ENCODE data around the gene LCNL1. TPM values are rescaled to one million over a fixed set of nuclear protein-coding genes. Genes with fewer than 3 reads are reported as not detected.

Gene LCNL1
- total RNA-seq, 1 donor from 2014 or later: not detected

DNA sequence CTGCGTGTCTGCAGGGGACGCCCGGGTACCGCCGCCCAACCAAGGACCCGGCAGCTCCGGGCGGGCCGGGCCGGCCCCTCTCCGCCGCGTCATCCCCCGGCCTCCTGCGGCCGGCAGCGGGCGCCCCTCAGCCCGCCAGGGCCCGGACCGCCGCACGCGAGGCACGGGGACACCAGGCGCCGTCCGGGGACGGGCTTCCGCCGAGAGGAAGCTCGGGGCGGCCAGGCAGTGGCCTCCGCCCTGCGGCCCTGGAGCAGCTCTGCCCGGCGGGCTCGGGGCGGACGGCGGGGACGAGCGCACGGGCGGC is 38.6 kb upstream of the LCNL1 start:
- Mint-ChIP-seq H3K9me3 (ENCODE audit: unreplicated experiment) (no peaks in the 10 kb centered on the region), H3K36me3 (ENCODE audit: low read depth, unreplicated experiment) (peaks cover 4% of the 10 kb centered on the region), H3K4me1 (ENCODE audit: unreplicated experiment) (no peaks in the 10 kb centered on the region), H3K27ac (ENCODE audit: unreplicated experiment) (no peak overlapping the region), H3K4me3 (ENCODE audit: unreplicated experiment) (no peak overlapping the region), H3K27me3 (ENCODE audit: unreplicated experiment) (peaks cover 6% of the 10 kb centered on the region)
- no peak for DNase-seq (ENCODE audit: low spot score)
- TF ChIP-seq, protein P1, sequence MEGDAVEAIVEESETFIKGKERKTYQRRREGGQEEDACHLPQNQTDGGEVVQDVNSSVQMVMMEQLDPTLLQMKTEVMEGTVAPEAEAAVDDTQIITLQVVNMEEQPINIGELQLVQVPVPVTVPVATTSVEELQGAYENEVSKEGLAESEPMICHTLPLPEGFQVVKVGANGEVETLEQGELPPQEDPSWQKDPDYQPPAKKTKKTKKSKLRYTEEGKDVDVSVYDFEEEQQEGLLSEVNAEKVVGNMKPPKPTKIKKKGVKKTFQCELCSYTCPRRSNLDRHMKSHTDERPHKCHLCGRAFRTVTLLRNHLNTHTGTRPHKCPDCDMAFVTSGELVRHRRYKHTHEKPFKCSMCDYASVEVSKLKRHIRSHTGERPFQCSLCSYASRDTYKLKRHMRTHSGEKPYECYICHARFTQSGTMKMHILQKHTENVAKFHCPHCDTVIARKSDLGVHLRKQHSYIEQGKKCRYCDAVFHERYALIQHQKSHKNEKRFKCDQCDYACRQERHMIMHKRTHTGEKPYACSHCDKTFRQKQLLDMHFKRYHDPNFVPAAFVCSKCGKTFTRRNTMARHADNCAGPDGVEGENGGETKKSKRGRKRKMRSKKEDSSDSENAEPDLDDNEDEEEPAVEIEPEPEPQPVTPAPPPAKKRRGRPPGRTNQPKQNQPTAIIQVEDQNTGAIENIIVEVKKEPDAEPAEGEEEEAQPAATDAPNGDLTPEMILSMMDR (IDR thresholded peaks at IDR 0.05; ENCODE audit: unreplicated experiment): no peak

DNA sequence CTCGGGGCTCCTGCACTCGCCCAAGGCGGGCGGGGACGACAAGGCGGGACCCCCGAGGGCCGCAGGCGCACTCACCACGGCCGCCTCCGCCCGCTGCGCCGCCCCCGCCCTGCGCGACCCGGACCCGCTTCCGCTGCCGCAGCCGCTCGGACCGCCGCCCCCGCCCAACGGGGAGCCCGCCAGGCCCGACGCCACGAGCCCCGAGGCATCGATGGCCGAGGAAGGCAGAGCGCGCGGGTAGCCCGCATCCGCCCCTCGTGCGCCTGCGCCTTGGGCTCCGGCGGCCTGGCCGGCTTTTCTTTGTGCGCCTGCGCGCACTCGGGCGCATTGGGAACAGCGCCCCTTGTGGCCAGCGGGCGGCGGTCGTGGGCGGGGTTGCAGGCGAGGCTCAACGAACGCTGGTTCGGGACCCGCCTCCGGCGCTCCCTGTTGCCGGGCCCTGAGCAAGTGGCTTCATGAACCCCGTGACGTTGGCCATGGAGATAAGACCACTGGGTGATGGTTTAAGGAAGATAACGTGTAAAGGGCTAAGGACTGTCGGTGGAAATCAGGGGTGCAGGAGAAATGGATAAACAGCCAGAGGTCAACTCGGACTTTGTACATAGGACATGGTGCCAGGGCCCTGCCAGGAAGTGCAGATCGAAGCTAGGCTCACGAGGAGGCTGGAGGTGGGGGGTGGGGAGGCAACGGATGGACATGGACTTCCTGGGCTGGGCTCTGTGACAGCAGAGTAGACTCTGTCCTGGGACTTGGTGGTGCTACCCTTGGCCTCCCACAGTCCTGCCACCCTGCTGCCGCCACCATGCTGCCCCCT is 38.1 kb upstream of the LCNL1 start, which contains the start of the genes C8G and FBXW5:
C8G (plus strand) TSS at position 725 of the 814 bp plus-strand sequence; CDS start at position 803, 78 bp downstream.
FBXW5 (minus strand) TSS at position 220 of the 814 bp plus-strand sequence. CDS start 655 bp downstream, outside the sequence.
- Mint-ChIP-seq H3K27me3 (ENCODE audit: unreplicated experiment) (peaks cover 6% of the 10 kb centered on the region), H3K4me3 (ENCODE audit: unreplicated experiment) (peak within 1 kb of the TSS; percentile 88), H3K9me3 (ENCODE audit: unreplicated experiment) (no peaks in the 10 kb centered on the region), H3K4me1 (ENCODE audit: unreplicated experiment) (no peaks in the 10 kb centered on the region), H3K36me3 (ENCODE audit: low read depth, unreplicated experiment) (peaks cover 3% of the 10 kb centered on the region), H3K27ac (ENCODE audit: unreplicated experiment) (no peak within 1 kb of the TSS)
- DNase-seq (ENCODE audit: low spot score): peak; percentile 97
- TF ChIP-seq, protein P1 (IDR thresholded peaks at IDR 0.05; ENCODE audit: unreplicated experiment): peak; percentile 99

DNA sequence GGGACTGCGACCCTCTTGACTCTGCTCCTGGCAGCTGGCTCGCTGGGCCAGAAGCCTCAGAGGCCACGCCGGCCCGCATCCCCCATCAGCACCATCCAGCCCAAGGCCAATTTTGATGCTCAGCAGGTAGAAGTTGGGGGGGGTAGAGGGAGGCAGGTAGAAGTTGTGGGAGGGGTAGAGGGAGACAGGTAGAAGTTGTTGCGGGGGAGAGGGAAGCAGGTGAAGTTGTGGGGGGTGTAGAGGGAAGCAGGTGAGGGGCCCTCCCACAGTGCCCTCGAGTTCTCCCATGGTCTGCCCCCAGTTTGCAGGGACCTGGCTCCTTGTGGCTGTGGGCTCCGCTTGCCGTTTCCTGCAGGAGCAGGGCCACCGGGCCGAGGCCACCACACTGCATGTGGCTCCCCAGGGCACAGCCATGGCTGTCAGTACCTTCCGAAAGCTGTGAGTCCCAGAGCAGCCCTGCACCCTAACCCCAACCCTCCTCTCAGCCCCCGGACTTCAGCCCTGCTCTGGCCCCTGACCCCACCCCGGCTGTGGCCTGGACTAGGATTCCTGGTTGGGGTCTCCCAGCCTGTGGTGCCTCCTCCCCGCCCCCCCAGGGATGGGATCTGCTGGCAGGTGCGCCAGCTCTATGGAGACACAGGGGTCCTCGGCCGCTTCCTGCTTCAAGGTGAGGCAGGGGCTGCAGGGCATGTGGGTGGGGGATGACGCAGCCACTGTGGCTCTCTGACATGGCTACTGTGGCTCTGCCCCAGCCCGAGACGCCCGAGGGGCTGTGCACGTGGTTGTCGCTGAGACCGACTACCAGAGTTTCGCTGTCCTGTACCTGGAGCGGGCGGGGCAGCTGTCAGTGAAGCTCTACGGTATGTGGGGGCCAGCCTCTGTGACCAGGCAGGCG is 37.2 kb upstream of the LCNL1 start:
- peak overlapping the region; percentile 88 for H3K4me3 Mint-ChIP-seq (ENCODE audit: unreplicated experiment)
- H3K27me3 Mint-ChIP-seq (ENCODE audit: unreplicated experiment): peaks cover 6% of the 10 kb centered on the region

DNA sequence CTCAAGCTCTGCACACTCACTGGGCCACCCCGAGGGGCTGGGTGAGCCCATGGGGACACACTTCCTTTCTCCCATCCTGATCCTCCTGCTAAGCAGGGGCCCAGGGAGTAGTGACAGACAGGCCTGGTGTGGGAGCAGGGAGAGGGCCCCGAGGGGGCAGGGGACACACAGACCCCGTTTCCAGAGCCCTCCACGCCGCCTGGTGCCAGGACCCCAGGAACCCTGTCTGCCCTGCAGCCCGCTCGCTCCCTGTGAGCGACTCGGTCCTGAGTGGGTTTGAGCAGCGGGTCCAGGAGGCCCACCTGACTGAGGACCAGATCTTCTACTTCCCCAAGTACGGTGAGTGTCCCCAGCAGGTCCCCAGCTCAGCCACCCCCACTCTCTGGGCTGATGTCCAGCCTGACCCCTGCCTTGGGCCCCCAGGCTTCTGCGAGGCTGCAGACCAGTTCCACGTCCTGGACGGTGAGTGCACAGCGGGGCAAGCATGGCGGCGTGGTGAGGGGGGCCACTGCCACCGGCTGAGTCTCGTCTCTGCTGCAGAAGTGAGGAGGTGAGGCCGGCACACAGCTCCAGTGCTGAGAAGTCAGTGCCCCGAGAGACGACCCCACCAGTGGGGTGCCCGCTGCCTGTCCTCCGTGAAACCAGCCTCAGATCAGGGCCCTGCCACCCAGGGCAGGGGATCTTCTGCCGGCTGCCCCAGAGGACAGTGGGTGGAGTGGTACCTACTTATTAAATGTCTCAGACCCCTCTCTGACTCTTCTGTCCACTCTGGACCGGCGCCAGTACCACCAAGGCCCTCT is 36.4 kb upstream of the LCNL1 start:
- TF ChIP-seq, protein P1 (IDR thresholded peaks at IDR 0.05; ENCODE audit: unreplicated experiment): no peak
- Mint-ChIP-seq H3K36me3 (ENCODE audit: low read depth, unreplicated experiment) (peaks cover 3% of the 10 kb centered on the region), H3K9me3 (ENCODE audit: unreplicated experiment) (no peaks in the 10 kb centered on the region), H3K4me1 (ENCODE audit: unreplicated experiment) (no peaks in the 10 kb centered on the region), H3K27me3 (ENCODE audit: unreplicated experiment) (peaks cover 6% of the 10 kb centered on the region), H3K4me3 (ENCODE audit: unreplicated experiment) (no peak overlapping the region), H3K27ac (ENCODE audit: unreplicated experiment) (no peak overlapping the region)
- DNase-seq (ENCODE audit: low spot score): no peak

More for the DNA sequence above, 37.2 kb upstream of the LCNL1 start:
- TF ChIP-seq, protein P1 (IDR thresholded peaks at IDR 0.05; ENCODE audit: unreplicated experiment): no peak
- Mint-ChIP-seq H3K36me3 (ENCODE audit: low read depth, unreplicated experiment) (peaks cover 3% of the 10 kb centered on the region), H3K27ac (ENCODE audit: unreplicated experiment) (no peak overlapping the region), H3K4me1 (ENCODE audit: unreplicated experiment) (no peaks in the 10 kb centered on the region), H3K9me3 (ENCODE audit: unreplicated experiment) (no peaks in the 10 kb centered on the region)
- no peak for DNase-seq (ENCODE audit: low spot score)
